ENCODE results near the gene SLC6A1.

DNA sequence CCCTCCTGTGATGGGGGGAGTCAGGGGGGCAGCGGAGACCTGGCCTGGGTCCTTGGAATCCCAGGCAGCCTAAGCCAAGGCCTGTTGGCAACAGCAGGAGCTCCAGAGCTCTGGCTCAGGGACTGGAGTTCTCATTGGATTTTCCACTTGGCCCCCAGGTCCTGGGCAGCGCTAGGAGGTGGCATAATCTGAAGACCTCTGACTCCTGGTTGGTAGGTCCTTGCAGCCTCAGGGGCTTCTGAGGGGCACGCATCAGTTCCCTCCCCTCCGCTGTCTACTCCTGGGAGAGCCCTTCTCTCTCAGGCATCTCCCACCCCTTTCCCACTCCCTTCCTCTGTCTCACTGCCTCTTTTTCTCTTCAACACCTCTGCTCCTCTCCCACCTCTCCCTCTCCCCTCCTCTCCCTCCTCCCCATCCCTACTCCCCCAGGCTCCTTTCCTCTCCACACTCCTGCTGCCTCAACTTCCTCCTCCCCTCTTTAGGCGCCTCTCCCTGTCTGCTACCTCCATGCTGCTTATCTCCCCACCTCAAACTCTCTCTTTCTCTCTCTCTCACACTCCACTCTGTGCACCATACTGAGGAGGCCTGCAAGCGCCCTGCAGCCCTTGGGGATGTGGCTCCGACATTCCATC, 41.1 kb upstream of the SLC6A1 start:
- TF ChIP-seq, protein P1, sequence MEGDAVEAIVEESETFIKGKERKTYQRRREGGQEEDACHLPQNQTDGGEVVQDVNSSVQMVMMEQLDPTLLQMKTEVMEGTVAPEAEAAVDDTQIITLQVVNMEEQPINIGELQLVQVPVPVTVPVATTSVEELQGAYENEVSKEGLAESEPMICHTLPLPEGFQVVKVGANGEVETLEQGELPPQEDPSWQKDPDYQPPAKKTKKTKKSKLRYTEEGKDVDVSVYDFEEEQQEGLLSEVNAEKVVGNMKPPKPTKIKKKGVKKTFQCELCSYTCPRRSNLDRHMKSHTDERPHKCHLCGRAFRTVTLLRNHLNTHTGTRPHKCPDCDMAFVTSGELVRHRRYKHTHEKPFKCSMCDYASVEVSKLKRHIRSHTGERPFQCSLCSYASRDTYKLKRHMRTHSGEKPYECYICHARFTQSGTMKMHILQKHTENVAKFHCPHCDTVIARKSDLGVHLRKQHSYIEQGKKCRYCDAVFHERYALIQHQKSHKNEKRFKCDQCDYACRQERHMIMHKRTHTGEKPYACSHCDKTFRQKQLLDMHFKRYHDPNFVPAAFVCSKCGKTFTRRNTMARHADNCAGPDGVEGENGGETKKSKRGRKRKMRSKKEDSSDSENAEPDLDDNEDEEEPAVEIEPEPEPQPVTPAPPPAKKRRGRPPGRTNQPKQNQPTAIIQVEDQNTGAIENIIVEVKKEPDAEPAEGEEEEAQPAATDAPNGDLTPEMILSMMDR (IDR thresholded peaks at IDR 0.05) = no peak
- TF ChIP-seq POLR2A (IDR thresholded peaks at IDR 0.05) = no peak

All from heart left ventricle (tissue), 13 donors.